ENCODE data around the gene CBX6.
A peak's percentile ranks its signal among the peaks of the same experiment; 100 is the strongest.

The CBX6 gene

GRCh38 chr22:38834215-38834953 is 37.6 kb downstream of the CBX6 start (continued):
- no peak for TF ChIP-seq ZNF398 (tag by site-specific recombination; IDR thresholded peaks at IDR 0.05)
- TF ChIP-seq ZNF837 (tag by site-specific recombination; IDR thresholded peaks at IDR 0.05) = no peak
- TF ChIP-seq ZNF366 (tag by site-specific recombination; conservative IDR thresholded peaks at IDR 0.05) = peak; percentile 80
- no peak for TF ChIP-seq ATF2 (tag by site-specific recombination; IDR thresholded peaks at IDR 0.05; ENCODE audit: low read depth)
- TF ChIP-seq BCL6B (tag by site-specific recombination; IDR thresholded peaks at IDR 0.05) = no peak
- TF ChIP-seq SP3 (tag by site-specific recombination; IDR thresholded peaks at IDR 0.05) = no peak
- TF ChIP-seq ZNF488 (tag by site-specific recombination; IDR thresholded peaks at IDR 0.05) = no peak
- no peak for TF ChIP-seq ZNF214 (tag by site-specific recombination; IDR thresholded peaks at IDR 0.05; ENCODE audit: borderline replicate concordance)
- no peak for TF ChIP-seq ELK4 (IDR thresholded peaks at IDR 0.05; ENCODE audit: borderline replicate concordance, low read depth, low read length)
- no peak for TF ChIP-seq ZNF274 (IDR thresholded peaks at IDR 0.05; ENCODE audit: low read length)
- no peak for TF ChIP-seq ZNF274 (tag by site-specific recombination; IDR thresholded peaks at IDR 0.05; ENCODE audit: borderline replicate concordance)
- no peak for TF ChIP-seq KLF8 (tag by site-specific recombination; IDR thresholded peaks at IDR 0.05)
- peak; percentile 87 for TF ChIP-seq ZFHX2 (tag by site-specific recombination; conservative IDR thresholded peaks at IDR 0.05)
- TF ChIP-seq HOXD13 (CRISPR knock-in tag; IDR thresholded peaks at IDR 0.05; ENCODE audit: borderline replicate concordance) = no peak
- no peak for TF ChIP-seq ZNF571 (tag by site-specific recombination; IDR thresholded peaks at IDR 0.05)
- TF ChIP-seq ZNF544 (tag by site-specific recombination; IDR thresholded peaks at IDR 0.05) = no peak
- TF ChIP-seq KLF7 (tag by site-specific recombination; IDR thresholded peaks at IDR 0.05; ENCODE audit: borderline replicate concordance) = no peak
- no peak for TF ChIP-seq HIC1 (tag by site-specific recombination; IDR thresholded peaks at IDR 0.05)
- TF ChIP-seq ZNF266 (tag by site-specific recombination; IDR thresholded peaks at IDR 0.05; ENCODE audit: low read depth) = no peak
- no peak for TF ChIP-seq TCF7L2 (IDR thresholded peaks at IDR 0.05; ENCODE audit: borderline replicate concordance, low read depth, low read length)
- TF ChIP-seq CTCF (tag by site-specific recombination; IDR thresholded peaks at IDR 0.05) = peak; percentile 22; the same call in 1 of the 2 replicates
- no peak for TF ChIP-seq RBAK (tag by site-specific recombination; IDR thresholded peaks at IDR 0.05)
- TF ChIP-seq ZFP3 (tag by site-specific recombination; IDR thresholded peaks at IDR 0.05; ENCODE audit: low read depth) = no peak
- no peak for TF ChIP-seq ZNF146 (tag by site-specific recombination; IDR thresholded peaks at IDR 0.05)
- no peak for TF ChIP-seq ZNF530 (tag by site-specific recombination; IDR thresholded peaks at IDR 0.05; ENCODE audit: low read depth)
- TF ChIP-seq KLF17 (tag by site-specific recombination; IDR thresholded peaks at IDR 0.05) = no peak
- TF ChIP-seq ZNF292 (tag by site-specific recombination; IDR thresholded peaks at IDR 0.05; ENCODE audit: borderline replicate concordance, low read depth) = no peak

Measured in HEK293 (cell line).